ENCODE results near the gene PTPN5. TPM values are rescaled to one million over a fixed set of nuclear protein-coding genes. Genes with fewer than 3 reads are reported as not detected.

PTPN5 gene
- total RNA-seq, 2 experiments from 2014 or later, result not detected

- POLR2A ChIA-PET, result interaction anchor here (0.6 to 1.7 kb wide), 10 partner anchors 11 to 194 kb away, joined by 3 to 6 read pairs (median 4); partner anchors contain the start of gene TSG101
These were observed 70.6 kb downstream of the PTPN5 start for GRCh38 chr11:18720808-18721560.

GRCh38 chr11:18720091-18720807 lies 71.3 kb downstream of the PTPN5 start:
- ChIA-PET CTCF (interaction anchor here (0.8 to 3.8 kb wide), 4 partner anchors 9 to 21 kb away, joined by 3 to 51 read pairs (median 9); partner anchors contain the start of gene TMEM86A), POLR2A (interaction anchor here (0.6 to 1.7 kb wide), 4 partner anchors 10 to 193 kb away, joined by 3 to 6 read pairs (median 4); partner anchors contain the start of gene TSG101)
- no peaks in the 10 kb centered on the region for H3K27me3 Mint-ChIP-seq
- intact Hi-C loops (cut with micrococcal nuclease), result no loop called here
- H3K4me1 Mint-ChIP-seq (ENCODE audit: low read depth), result no peaks in the 10 kb centered on the region
- no peak for DNase-seq
- H3K4me3 Mint-ChIP-seq, result peak overlapping the region; percentile 76
- H3K36me3 Mint-ChIP-seq (ENCODE audit: low read depth), result no peaks in the 10 kb centered on the region
- no peak overlapping the region for H3K27ac Mint-ChIP-seq
- ATAC-seq, result no peak
- no peak for TF ChIP-seq CTCF (IDR thresholded peaks at IDR 0.05)
- H3K9me3 Mint-ChIP-seq, result no peaks in the 10 kb centered on the region

More at GRCh38 chr11:18720808-18721560, 70.6 kb downstream of the PTPN5 start:
- ATAC-seq (peak; percentile 95), DNase-seq (peak; percentile 91)
- no peak for TF ChIP-seq CTCF (IDR thresholded peaks at IDR 0.05)
- peak overlapping the region; percentile 76 for H3K4me3 Mint-ChIP-seq
- no peaks in the 10 kb centered on the region for H3K9me3 Mint-ChIP-seq
- H3K27me3 Mint-ChIP-seq, result no peaks in the 10 kb centered on the region
- H3K36me3 Mint-ChIP-seq (ENCODE audit: low read depth), result no peaks in the 10 kb centered on the region
- no peaks in the 10 kb centered on the region for H3K4me1 Mint-ChIP-seq (ENCODE audit: low read depth)
- CTCF ChIA-PET, result interaction anchor here (0.7 to 3.8 kb wide), 36 partner anchors 8 to 606 kb away, joined by 3 to 51 read pairs (median 8); partner anchors contain the start of genes SPTY2D1, TMEM86A, TSG101 and UEVLD
- intact Hi-C loops (cut with micrococcal nuclease), result no loop called here
- peak overlapping the region; percentile 67 for H3K27ac Mint-ChIP-seq

- Mint-ChIP-seq H3K36me3 (ENCODE audit: low read depth) (no peaks in the 10 kb centered on the region), H3K4me3 (no peak overlapping the region), H3K27me3 (no peaks in the 10 kb centered on the region), H3K27ac (no peak overlapping the region), H3K9me3 (no peaks in the 10 kb centered on the region), H3K4me1 (ENCODE audit: low read depth) (no peaks in the 10 kb centered on the region)
- DNase-seq (no peak), ATAC-seq (no peak)
- no peak for TF ChIP-seq CTCF (IDR thresholded peaks at IDR 0.05)
- ChIA-PET POLR2A (interaction anchor here (1.0 kb wide), 1 partner anchor 10 kb away, joined by 3 read pairs; no protein-coding TSS in a partner anchor), CTCF (interaction anchor here (1.5 to 1.8 kb wide), 3 partner anchors 12 to 21 kb away, joined by 4 to 8 read pairs (median 5); no protein-coding TSS in a partner anchor)
- intact Hi-C loops (cut with micrococcal nuclease), result no loop called here
These were observed 76.1 kb downstream of the PTPN5 start for GRCh38 chr11:18715476-18715875.

- intact Hi-C loops (cut with micrococcal nuclease), result no loop called here
- TF ChIP-seq CTCF (IDR thresholded peaks at IDR 0.05), result no peak
- Mint-ChIP-seq H3K27me3 (no peaks in the 10 kb centered on the region), H3K4me3 (no peak overlapping the region), H3K4me1 (ENCODE audit: low read depth) (no peaks in the 10 kb centered on the region), H3K36me3 (ENCODE audit: low read depth) (no peaks in the 10 kb centered on the region), H3K9me3 (no peaks in the 10 kb centered on the region), H3K27ac (no peak overlapping the region)
- CTCF ChIA-PET, result interaction anchor here (3.2 kb wide), 1 partner anchor 9 kb away, joined by 37 read pairs; no protein-coding TSS in a partner anchor
- ATAC-seq (no peak), DNase-seq (no peak)
- POLR2A ChIA-PET, result no interaction called here
These were observed 77.2 kb downstream of the PTPN5 start for GRCh38 chr11:18714443-18714780.

Data from activated CD8-positive, alpha-beta T cell treated with anti-CD3 and anti-CD28 coated beads for 36 hours (primary cell).